ENCODE data around the gene TMEM179B.
"Not testable (repeated sequence)": the region's sequence is repeated elsewhere in the genome, so short reads cannot be mapped to it uniquely, and the experiment has no call there.

TMEM179B gene

DNA sequence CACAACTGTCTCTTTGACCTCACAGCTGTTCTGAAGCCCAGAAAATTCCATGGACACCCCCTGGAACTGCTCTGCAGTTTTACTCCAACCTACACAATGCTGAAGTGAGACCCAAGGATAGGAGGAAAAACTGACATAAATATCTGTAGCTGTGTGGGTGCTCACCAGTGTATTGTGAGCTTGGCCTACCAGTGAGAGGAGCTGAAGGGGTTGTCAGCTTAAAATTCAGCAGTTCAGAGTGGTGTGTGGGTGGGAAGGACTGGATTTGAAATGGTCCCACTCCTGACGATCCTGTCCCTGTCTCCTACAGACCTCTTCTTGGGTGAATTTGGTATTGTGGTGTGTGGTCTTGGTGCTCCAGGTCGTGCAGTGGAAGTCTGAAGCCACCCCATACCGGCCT lies 2.4 kb downstream of the TMEM179B start:
- DNase-seq (ENCODE audit: low spot score), result no peak

DNA sequence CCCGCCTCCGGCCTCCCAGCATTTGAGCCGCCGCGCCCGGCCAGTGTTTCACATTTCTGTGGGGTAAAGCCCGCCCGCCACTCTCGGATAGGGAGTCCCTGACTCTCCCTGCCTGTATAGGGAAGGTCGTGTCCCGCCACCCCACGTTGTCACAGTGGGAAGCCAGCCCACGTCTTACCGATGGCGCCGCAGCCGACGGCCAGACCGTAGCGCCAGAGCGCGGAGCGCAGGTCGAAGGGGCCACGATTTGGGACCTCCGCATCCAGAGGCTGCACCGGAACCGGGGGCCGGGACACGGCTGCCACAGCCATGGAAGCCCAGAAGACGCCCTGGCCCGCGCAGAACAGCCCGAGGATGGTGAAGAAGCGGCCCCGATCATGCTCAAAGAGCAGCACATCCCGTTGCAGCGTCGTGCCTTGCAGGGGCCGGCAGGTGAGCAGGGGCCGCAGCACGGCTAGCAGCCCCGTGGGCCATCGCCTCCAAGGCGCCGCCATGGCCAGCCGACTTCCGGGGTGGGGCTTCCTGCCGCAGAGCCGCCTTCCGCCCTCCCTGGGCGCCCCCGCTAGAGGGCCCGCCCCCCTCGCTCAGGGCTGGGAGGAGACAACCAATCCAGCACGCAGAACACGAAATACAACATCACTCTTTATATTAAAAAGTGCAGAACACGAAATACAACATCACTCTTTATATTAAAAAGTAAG lies 4.4 kb downstream of the TMEM179B start, which contains the start of gene TMEM223:
Gene TMEM223, minus strand, starts transcription at position 506 of the 701 bp plus-strand sequence. Its CDS starts 12 bp downstream, at position 494.
- DNase-seq (ENCODE audit: low spot score), result peak; percentile 64

DNA sequence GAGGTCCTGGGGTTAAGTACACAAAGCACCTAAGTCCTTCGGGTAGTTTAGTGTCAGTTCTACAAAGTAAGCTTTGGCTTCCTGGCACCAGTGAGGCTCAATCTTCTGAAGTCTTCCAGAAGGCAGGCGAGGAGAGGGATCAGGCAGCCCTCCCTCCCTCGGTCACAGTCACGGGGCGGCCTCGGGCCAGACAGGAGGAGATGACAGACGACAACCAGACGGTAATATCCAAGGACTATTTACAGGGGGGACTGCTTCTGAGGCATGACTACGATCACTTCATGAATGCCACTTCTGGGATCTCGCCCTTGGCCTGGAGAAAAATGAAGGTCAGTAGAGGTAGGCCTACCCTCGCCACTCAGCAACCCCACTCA lies 5.0 kb downstream of the TMEM179B start:
- DNase-seq (ENCODE audit: low spot score), result no peak

DNA sequence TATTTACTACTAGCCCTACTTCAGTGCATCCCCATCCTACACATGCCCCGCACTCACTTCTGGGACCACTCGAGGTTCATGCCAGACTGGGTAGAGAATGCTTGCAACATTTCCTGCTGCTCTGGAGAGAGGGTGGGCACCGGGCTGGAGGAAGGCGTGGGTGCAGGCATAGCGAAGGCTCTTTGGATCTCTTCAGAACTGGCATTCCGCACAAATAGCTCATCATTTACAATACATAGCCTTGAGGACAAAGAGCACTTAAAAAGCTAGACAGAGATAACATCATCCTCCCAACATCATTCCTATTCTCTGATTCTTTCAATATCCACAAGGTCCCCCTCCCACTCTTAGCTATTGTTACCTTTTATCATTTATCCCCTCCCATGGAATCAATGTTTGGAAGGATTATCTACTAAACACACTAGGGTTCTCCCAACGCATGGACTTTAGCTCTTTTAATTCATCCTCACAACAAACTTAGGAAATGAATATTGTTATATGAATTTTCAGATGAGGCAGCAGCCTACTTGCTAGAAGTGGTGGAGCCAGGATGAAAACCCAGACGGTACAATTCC lies 7.1 kb downstream of the TMEM179B start:
- no peak for DNase-seq (ENCODE audit: low spot score)

DNA sequence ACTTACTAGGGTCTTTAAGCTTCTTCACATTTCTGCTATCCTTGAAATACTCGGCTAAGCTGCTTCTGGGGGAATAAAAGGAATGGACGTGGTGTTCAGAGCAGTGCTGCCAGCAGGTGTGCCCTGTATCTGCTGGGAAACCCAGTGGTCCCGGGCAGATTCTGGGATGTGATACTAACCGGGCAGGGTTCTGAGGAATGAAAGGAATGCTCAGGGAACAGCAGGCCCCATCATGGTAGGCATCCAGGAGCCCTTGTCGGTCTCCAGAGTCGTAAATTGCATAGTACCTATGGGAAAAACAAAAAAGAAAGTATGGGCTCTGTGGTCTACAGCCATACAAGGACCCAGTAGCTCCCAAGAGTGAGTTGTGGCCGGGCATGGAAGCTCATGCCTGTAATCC lies 9.1 kb downstream of the TMEM179B start:
- no peak for DNase-seq (ENCODE audit: low spot score)

DNA sequence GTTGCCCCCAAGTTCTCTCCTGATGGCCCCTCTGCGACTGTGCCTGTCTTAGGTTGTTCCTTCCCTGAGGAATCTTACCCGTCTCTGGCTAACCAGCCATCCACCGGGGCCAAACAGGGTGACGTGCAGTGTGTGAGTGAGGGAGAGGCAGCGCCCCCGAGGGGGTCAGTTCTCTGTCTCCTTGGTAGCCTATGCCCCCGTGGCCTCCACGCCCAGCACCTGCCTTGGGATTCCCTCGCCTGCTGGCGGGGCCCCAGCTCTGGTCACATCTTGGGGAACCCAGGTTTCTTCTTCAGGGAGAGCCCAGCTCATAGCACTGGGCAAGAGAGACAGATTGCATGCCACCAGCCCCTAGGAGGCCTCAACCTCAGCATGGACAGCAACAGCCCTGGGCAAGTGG lies 12.3 kb downstream of the TMEM179B start:
- no peak for DNase-seq (ENCODE audit: low spot score)

DNA sequence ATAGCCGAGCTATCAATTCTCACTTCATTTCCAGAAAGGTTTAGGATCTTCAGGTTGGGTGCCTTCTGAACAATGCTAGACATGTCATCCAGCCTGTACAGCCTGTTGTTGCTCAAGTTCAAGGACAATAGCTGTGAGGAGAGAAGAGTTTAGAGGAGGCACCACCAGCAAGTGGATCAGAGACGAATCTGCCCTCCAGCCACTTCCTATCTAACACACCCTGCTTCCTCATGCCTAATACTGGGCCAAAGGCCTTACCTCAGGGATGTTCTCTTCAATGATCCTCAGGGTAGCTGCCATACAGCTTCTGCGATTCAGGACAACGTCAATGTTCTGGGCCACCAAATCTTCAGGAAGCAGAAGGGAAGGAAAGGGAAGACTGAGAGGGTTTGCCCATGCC lies 13.9 kb downstream of the TMEM179B start:
- DNase-seq (ENCODE audit: low spot score), result no peak

DNA sequence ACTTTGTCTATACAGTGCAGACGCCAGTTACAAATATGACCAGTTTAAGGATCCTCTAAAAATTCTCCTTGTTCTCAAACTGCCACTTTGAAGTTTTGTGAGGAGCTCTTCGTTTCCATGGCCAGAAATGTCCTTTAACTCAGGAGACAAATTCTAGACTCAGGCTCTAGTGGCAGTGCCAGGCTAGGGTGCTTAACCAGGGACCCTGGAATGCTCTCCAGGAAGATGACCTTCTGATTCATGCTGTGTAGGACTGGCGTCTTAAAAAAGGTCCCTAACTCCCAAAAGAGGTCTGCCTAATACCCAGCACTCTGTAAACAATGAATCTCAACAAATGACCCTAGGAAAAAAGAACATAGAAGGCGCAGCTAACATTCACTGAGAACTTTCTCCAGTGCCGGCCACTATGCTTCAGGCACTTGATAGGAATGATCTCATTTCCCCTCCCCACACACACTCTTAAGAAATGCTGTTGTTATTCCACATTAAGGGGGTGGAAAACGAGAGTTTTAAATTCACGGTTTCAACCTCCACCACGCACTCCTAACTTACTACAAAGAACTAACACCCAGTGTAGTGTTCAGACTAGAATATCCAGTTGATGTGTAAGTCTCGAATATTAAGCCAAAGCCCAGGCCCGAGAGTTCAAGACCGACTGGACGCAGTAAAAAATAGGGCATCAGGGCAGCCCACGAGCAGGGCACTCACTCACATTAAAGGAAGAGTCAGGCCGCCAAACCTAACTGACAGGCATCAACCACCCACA lies 17.3 kb downstream of the TMEM179B start:
- no peak for DNase-seq (ENCODE audit: low spot score)

DNA sequence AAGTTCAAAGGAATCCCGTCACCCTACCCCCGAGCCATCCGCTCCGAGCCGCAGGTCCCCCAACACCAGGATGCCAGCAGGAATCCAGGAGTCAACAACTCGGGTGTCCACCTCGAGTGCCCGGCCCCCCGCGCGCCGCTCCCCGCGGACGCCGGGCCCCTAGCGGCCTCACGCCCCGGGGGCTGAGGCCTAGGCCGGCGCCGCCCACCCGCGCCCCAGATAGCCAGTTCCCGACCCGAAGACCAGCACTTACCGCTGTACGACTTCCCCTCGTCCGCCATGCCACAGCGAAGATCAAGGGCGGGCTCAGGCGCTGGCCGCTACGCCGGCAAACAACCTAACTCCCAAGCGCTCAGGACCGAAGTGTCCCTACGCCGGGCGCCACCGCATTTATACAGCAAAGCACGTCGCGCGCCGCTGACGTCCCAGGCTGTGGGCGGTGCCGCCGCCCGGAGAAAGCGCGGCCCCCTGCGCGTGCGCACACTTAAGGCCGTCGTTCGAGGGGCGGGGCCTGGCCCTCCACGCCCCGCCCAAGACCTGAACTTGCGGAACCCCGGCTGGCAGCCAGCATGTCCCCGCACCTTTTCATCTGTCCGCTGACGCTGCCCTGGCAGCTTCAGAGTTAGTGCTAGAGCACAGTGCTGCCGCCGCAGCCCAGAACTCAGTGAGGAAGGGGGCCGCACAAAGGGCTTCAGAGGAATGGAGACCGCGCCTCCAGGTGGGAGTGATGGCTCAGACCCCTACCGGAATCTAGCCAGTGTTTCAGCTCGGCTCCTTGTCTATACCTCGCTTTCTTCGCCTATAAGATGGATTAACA lies 18.1 kb downstream of the TMEM179B start, which contains the start of gene NXF1:
Gene NXF1, minus strand, starts transcription at position 365 of the 817 bp plus-strand sequence. Its CDS starts 84 bp downstream, at position 281.
- peak; percentile 97 for DNase-seq (ENCODE audit: low spot score)

DNA sequence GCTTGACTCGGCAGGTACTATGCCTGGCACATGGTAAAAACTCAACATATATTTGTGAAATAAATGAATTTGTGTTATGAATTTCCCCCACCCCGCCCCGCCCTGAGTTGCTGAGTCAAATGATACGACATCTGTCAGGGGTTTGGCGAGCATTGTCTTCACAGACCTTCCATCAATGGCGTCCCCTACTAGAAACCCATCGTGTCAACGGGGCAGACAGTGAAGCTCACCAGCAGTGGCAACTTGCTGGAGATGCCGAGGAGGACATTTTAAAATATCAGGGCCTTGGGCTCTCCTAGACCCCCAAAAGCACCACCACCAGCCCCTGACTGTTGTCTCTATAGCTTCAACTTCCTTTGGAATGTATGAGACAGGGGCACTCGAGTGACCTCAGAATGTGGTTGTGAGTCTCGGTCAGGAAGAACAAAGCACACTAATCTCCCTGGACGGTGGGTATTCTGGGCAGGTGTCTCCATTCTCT lies 18.8 kb downstream of the TMEM179B start:
- DNase-seq (ENCODE audit: low spot score), result no peak

DNA sequence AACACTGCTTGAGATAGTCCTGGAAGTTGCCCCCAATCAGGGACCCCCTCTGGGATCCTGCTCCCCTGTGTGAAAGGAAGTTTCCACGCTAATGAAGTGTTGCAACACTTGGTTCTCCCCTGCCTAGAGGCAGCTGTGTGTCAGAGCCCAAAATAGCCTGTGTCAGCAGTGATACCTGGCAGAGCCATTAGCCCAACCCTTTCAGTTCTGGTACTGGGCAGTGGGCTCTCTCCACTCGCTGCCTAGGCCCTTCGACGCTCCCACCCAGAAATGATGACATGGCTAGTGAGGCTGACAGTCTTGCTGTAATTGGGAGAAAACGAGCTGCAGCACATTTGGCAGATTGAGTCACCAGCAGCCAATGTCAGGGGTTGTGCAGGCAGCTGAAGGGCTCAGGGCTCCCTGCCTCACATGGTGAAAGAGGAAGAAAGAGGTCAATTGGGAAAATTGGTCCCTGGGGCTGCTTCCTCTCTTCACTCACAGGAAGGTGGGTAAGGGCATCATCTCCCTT lies 19.5 kb downstream of the TMEM179B start:
- DNase-seq (ENCODE audit: low spot score), result no peak

DNA sequence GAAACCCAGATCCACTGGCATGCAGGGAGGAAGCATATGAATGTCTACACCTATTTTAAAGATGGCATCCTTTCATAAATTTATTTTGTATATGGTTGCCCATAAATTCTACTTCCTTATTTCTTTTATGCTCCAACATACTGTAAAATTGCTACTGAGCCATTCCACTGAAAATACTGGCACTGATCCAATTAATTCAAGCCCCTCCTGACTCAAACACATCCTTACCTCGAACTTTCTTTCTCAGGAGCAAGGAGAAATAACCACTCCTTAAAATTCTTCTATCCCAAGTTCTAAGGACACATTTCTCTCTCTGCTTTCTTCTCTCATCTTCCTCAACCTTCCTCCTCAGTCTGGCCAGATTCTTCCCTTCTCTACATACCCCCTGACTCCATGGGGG lies 23.5 kb downstream of the TMEM179B start:
- no peak for DNase-seq (ENCODE audit: low spot score)

DNA sequence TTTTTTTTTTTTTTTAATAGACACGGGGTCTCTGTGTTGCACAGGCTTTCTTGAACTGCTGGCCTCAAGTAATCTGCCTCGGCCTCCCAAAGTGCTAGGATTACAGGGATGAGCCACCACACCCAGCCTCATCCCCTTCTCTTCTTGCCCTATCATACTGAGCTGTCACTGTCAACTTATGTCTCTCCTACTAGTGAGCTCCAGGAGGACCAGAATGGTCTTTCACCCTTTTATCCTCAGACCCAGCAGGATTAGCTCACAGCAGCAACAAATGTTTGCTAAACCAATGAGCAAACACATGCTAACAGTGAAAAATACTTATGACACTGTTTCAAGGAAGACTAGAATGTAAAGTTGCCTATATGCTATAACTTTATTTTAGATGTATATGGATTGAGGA lies 24.5 kb downstream of the TMEM179B start:
- no peak for DNase-seq (ENCODE audit: low spot score)

DNA sequence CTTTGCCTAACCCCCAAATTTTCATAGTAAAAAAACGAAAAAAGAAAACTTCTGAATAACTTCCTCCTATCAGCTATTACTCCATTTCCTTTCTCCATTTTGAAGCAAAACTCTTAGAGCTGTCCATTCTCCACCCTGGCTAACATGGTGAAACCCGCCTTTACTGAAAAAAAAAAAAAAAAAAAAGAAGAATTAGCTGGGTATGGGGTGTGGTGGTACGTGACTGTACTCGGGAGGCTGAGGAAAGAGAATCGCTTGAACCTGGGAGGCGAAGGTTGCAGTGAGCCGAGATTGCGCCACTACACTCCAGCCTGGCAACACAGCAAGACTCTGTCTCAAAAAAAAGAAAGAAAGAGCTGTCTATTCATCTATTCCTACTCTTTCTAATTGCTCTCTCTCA lies 29.4 kb downstream of the TMEM179B start:
- no peak for DNase-seq (ENCODE audit: low spot score)

DNA sequence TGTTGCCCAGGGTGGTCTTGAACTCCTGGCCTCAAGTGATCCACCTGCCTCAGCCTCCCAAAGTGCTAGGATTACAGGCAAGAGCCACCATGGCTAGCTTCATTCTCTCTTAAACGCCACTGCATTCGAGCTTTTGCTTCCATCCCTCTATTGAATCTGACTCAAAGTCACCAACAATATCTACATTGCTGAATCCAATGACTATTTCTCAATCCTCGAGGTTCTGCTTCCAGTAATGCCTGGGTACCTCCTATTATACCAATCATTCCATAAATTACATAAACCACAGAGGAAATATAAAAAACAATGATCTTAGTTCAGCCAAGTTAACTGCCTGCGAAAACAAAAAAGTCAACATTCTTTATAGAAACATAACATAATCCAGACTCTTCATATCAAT lies 29.9 kb downstream of the TMEM179B start:
- no peak for DNase-seq (ENCODE audit: low spot score)

DNA sequence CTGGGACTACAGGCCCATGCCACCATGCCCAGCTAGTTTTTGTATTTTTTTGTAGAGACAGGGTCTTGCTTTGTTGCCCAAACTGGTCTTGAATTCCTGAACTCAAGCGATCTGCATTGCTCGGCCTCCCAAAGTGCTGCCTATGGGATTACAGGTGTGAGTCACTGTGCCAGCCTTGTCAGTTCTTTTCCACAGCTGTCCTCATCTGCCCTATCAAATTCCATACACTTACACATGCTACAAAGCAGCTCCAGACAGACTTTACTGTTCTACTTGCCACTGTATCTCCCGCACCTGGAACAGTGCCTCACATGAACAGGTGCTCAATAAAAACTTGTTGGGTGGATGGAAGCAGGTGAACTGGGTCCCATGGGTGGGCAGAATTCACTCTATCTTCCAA lies 36.5 kb downstream of the TMEM179B start:
- no peak for DNase-seq (ENCODE audit: low spot score)

DNA sequence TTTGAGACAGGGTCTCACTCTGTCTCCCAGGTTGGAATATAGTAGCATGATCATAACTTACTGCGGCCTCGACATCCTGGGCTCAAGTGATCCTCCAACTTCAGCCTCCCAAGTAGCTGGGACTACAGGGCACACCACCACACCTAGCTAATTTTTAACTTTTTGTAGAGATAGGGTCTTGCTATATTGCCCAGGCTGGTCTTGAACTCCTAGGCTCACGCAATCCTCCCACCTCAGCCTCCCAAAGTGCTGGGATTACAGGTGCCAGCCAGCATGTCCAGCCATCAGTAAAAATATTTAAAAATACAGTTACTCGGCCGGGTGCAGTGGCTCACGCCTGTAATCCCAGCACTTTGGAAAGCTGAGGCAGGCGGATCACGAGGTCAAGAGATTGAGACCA lies 40.9 kb downstream of the TMEM179B start:
- DNase-seq (ENCODE audit: low spot score), result not testable (repeated sequence)

DNA sequence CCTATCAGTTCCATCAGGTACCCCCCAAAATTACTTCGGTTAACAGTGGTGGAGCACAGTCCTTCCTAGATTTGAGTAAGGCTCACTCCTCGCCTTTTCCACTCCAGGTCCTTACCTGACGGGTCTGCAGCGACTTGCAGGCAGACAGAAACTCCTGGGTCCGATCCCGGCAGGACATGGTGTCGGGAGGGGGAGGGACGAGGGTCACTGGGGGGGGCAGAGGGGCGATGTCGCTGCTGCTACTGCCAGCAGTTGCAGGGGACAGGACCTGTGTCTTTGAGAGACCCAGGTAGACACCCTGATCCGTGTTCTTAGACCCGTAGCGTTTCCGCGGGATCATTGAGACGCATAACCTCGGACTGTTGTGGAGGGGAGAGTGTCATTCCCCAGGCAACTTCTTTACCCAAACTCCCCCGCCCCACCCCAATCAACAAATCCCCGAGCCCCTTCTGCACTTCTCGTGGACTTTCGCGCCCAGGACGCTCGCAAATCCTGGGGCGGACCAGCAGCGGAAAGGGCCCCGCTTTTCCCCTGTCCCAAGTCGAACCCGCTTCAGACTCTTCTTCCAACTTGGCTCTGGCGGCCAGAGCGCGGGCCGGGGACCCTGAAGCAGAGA lies 43.8 kb downstream of the TMEM179B start:
- no peak for DNase-seq (ENCODE audit: low spot score)

DNA sequence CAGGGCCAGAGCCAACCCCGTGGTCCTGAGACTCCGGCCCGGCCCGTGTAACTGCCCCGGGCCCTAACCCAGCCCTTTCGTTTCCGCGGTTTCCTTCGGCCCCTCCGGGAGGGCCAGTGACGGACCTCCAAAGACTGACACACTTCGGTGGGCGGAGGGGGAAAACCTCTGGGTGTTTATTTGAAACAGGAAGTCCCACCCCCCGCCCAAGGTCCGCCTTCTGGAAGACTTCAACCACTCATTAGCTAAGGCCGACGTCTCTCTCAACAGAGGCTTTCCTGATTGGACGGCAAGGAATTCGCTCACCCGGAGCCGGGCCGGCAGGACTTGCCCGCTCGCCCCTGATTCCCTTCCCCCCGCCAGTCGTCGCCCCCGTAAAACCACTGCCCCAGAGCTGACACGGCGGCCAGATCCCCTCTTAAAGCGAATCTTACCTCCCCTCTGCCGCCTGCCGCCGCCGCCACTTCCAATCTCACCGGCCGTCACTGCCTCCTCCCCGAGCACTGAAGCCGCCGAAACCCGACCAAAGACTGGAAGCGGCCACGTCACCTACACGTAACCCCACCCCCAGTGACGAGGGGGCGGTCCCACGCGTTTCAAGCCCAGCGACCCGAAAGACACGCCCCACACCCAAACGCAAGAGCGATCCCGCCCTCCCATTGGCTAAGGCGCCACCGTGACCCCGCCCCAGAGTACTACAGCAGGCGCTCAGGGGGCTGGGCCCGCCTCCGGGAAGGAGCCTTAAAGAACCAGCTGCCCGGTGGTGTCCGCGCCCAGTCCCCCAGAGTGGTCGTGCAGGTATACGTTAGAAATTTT lies 44.5 kb downstream of the TMEM179B start, which contains the start of gene STX5:
Gene STX5, minus strand, starts transcription at position 532 of the 816 bp plus-strand sequence. CDS start 808 bp downstream, outside the sequence.
- peak; percentile 98 for DNase-seq (ENCODE audit: low spot score)

Measured in COLO829 (cell line).